GM12878 (cell line): ENCODE measurements around the gene FJX1. TPM values are rescaled to one million over a fixed set of nuclear protein-coding genes. Genes with fewer than 3 reads are reported as not detected.

Experiments used
- ATAC-seq: fragments of 200-7000 bp; cut with Tn5 transposase; 3 replicates; pipeline ENCODE4 v1.9.1; 2020; ENCODE audit warnings: mild to moderate bottlenecking, moderate library complexity
- BruUV-seq: library from RNA; stranded (reverse); fragments of 400-500 nt; replicated peaks from 2 replicates; lab custom pipeline; 2021; lab: Mats Ljungman, UMichigan
- CTCF ChIA-PET: fragments of 300-600 bp; sonication (Branson Sonifier 250); formaldehyde crosslinking; extraction: SDS; loops from one replicate; lab custom pipeline; 2021; ENCODE audit warnings: inconsistent platforms; lab: Yijun Ruan, JAX
- POLR2A ChIA-PET: fragments of 350-600 bp; formaldehyde crosslinking; extraction: SDS; loops from one replicate; lab custom pipeline; 2021; ENCODE audit warnings: inconsistent platforms; lab: Charles Lee
- RAD21 ChIA-PET: fragments of 300-600 bp; sonication (Branson Sonifier 250); formaldehyde crosslinking; loops from one replicate; lab custom pipeline; 2023; ENCODE audit warnings: antibody characterized with exemption; ENCODE audit not compliant: unreplicated experiment; lab: Charles Lee
- SMC1A ChIA-PET: fragments of 300-600 bp; sonication (Branson Sonifier 250); formaldehyde crosslinking; loops from one replicate; lab custom pipeline; 2023; ENCODE audit not compliant: unreplicated experiment, uncharacterized antibody; lab: Charles Lee
- DNase-seq: peaks from one replicate; pipeline ENCODE4 v3.0.0-alpha.2; 2011; ENCODE audit warnings: low read depth, low spot score
- FAIRE-seq: peaks from 3 replicates; lab custom pipeline; 2011; peaks lifted over from hg19 to GRCh38; lab: Jason Lieb, UNC
- H2AFZ ChIP-seq: 2 replicates; pipeline ENCODE4 v1.6.0; 2011; ENCODE audit warnings: low read depth, low read length, control low read depth; ENCODE audit not compliant: control insufficient read depth
- H3K27ac ChIP-seq: 2 replicates; pipeline ENCODE4 v1.5.1; 2011; ENCODE audit warnings: control low read depth; ENCODE audit not compliant: control insufficient read depth, insufficient read depth
- H3K27me3 ChIP-seq, 2 experiments: replicated peaks in 1 of 2; 2 replicates each; pipeline versions ENCODE4 v1.6.0 to v1.6.1; 2011; ENCODE audit warnings: low read length in 1 of 2; ENCODE audit not compliant: control insufficient read depth in 2 of 2, insufficient read depth in 2 of 2
- H3K36me3 ChIP-seq, 2 experiments: 2 replicates each; pipeline ENCODE4 v1.5.1; 2011; ENCODE audit warnings: low read length in 1 of 2; ENCODE audit not compliant: control insufficient read depth in 2 of 2, insufficient read depth in 2 of 2
- H3K4me1 ChIP-seq: 2 replicates; pipeline ENCODE4 v1.6.1; 2011; ENCODE audit warnings: mild to moderate bottlenecking, low read length, moderate library complexity, mixed read lengths; ENCODE audit not compliant: control insufficient read depth, insufficient read depth
- H3K4me2 ChIP-seq: 2 replicates; pipeline ENCODE4 v1.6.0; 2011; ENCODE audit warnings: control low read depth; ENCODE audit not compliant: control insufficient read depth, insufficient read depth
- H3K4me3 ChIP-seq: fragments of 200-600 bp; sonication (generic); 2 replicates; pipeline ENCODE4 v1.5.1; 2016
- H3K79me2 ChIP-seq: 2 replicates; pipeline ENCODE4 v1.6.0; 2011; ENCODE audit warnings: low read length; ENCODE audit not compliant: control insufficient read depth, insufficient read depth
- H3K9ac ChIP-seq: 2 replicates; pipeline ENCODE4 v1.8.0; 2011; ENCODE audit warnings: low read length, control low read depth, mixed read lengths; ENCODE audit not compliant: control insufficient read depth, insufficient read depth
- H3K9me3 ChIP-seq: replicated peaks from 3 replicates; pipeline ENCODE4 v1.5.1; 2011; ENCODE audit warnings: mild to moderate bottlenecking, low read length; ENCODE audit not compliant: control insufficient read depth, insufficient read depth
- H4K20me1 ChIP-seq: 2 replicates; pipeline ENCODE4 v1.6.0; 2011; ENCODE audit not compliant: control insufficient read depth, insufficient read depth
- BHLHE40 ChIP-seq, 2 experiments: fragments of 450-650 bp in 1 of 2; IDR thresholded peaks; 2 replicates each; pipeline ENCODE4 v1.6.1; 2011 to 2017; ENCODE audit warnings: low read depth in 2 of 2, borderline replicate concordance in 1 of 2, improper control_type of control experiment in 1 of 2, low read length in 1 of 2, mild to moderate bottlenecking in 1 of 2
- CREM ChIP-seq: IDR thresholded peaks from 2 replicates; pipeline ENCODE4 v1.6.1; 2014; ENCODE audit warnings: antibody characterized with exemption, low read depth
- FOXK2 ChIP-seq: fragments of 450-650 bp; IDR thresholded peaks from 2 replicates; pipeline ENCODE4 v1.6.1; 2017; ENCODE audit warnings: mild to moderate bottlenecking, moderate library complexity
- IKZF1 ChIP-seq: fragments of 450-650 bp; conservative IDR thresholded peaks from 2 replicates; pipeline ENCODE4 v1.6.1; 2017; ENCODE audit warnings: antibody characterized with exemption, mild to moderate bottlenecking
- IRF5 ChIP-seq: fragments of 450-650 bp; IDR thresholded peaks from 2 replicates; pipeline ENCODE4 v1.6.1; 2017; ENCODE audit warnings: borderline replicate concordance
- MYC ChIP-seq: IDR thresholded peaks from 2 replicates; pipeline ENCODE4 v1.6.1; 2011; ENCODE audit warnings: mild to moderate bottlenecking, low read length, moderate library complexity, inconsistent platforms; ENCODE audit not compliant: insufficient read depth, insufficient replicate concordance, insufficient read length, severe bottlenecking
- NFYB ChIP-seq: IDR thresholded peaks from 2 replicates; pipeline ENCODE4 v1.6.1; 2011; ENCODE audit warnings: low read depth, mild to moderate bottlenecking, low read length, improper control_type of control experiment, moderate library complexity; ENCODE audit not compliant: insufficient read depth
- PRDM15 ChIP-seq: fragments of 450-650 bp; formaldehyde crosslinking; IDR thresholded peaks from 2 replicates; pipeline ENCODE4 v1.4.0; 2020; ENCODE audit warnings: mild to moderate bottlenecking, moderate library complexity
- RAD51 ChIP-seq: fragments of 450-650 bp; IDR thresholded peaks from 2 replicates; pipeline ENCODE4 v1.6.1; 2016; ENCODE audit warnings: moderate library complexity, mild to moderate bottlenecking, inconsistent platforms
- TCF12 ChIP-seq: IDR thresholded peaks from 2 replicates; pipeline ENCODE4 v1.6.1; 2011; ENCODE audit warnings: low read depth, mild to moderate bottlenecking, low read length
- TCF7 ChIP-seq: IDR thresholded peaks from 2 replicates; pipeline ENCODE4 v1.6.1; 2014; ENCODE audit warnings: antibody characterized with exemption, borderline replicate concordance
- WGBS: methylation state at CpG from one replicate; pipeline ENCODE4 v1.1.6; 2016; ENCODE audit warnings: low lambda C conversion rate; ENCODE audit not compliant: insufficient replicate concordance, insufficient coverage; ENCODE audit errors: missing lambda C conversion rate; 5-methylcytosine and 5-hydroxymethylcytosine counted together
- in situ Hi-C: fragments of 300-500 bp; cut with MboI; formaldehyde crosslinking; loops from 9 replicates; pipeline ENCODE4 v1.14.3; 2018; ENCODE audit warnings: mixed read lengths
- intact Hi-C: fragments of 100-400 bp; cut with micrococcal nuclease; formaldehyde crosslinking; loops from one replicate; pipeline ENCODE4 v1.14.2; 2022; ENCODE audit not compliant: unreplicated experiment
- polyA plus RNA-seq, 11 experiments: library from polyadenylated mRNA; depleted of rRNA in 4 of 11; unstranded in 6 of 11; stranded (reverse) in 5 of 11; fragments of >200 nt; fragmentation: Nextera tagmentation in 4 of 11; fragmentation: Illumina TruSeq in 1 of 11; extraction: Ambion mirVana in 4 of 11; extraction: Trizol in 1 of 11; gene quantifications; 1 replicate in 1 of 11; 2 replicates in 10 of 11; pipeline versions ENCODE4 v1.2.1 to v1.2.3, GENCODE V29; 2011 to 2016; ENCODE audit warnings: inconsistent platforms in 2 of 11, missing spikeins in 2 of 11, low read depth in 1 of 11
- total RNA-seq, 4 experiments: library from RNA; depleted of rRNA in 3 of 4; stranded (reverse); fragments of >200 nt in 3 of 4; fragmentation: Illumina TruSeq in 1 of 4; extraction: Trizol in 1 of 4; gene quantifications; 2 replicates each; pipeline versions ENCODE4 v1.2.1 to v1.2.3, GENCODE V29; 2013 to 2021
- TF ChIP-seq, protein P1 (sequence below): fragments of 450-650 bp; conservative IDR thresholded peaks from 2 replicates; pipeline ENCODE4 v1.6.1; 2017; ENCODE audit warnings: mild to moderate bottlenecking, moderate library complexity

Gene FJX1
- total and polyA plus RNA-seq, 10 of the 15 experiments (the other 5 are each of a cell fraction or from before 2014, with no cell fraction given) = 1.7 to 26.1 (median 10.0) TPM

GRCh38 chr11:35619116-35619854 lies 1.0 kb downstream of the FJX1 start:
- POLR2A ChIA-PET = no interaction called here
- H2AFZ ChIP-seq = peak overlapping the region; percentile 35
- H3K36me3 ChIP-seq = no peaks in the 10 kb centered on the region
- peaks cover 6% of the 10 kb centered on the region; the same call in 1 of the 2 replicates for H3K79me2 ChIP-seq
- FAIRE-seq (no peak), DNase-seq (no peak), ATAC-seq (peak; percentile 67)
- no peaks in the 10 kb centered on the region for H3K9me3 ChIP-seq
- no peaks in the 10 kb centered on the region for H4K20me1 ChIP-seq
- intact Hi-C loops = loop anchor here (5.0 to 10.0 kb wide), 5 partner anchors 296 to 533 kb away; partner anchors contain the start of gene LDLRAD3
- H3K9ac ChIP-seq = peak overlapping the region; percentile 48; the same call in 1 of the 2 replicates
- SMC1A ChIA-PET = interaction anchor here (1.2 to 1.7 kb wide), 3 partner anchors 203 to 513 kb away, joined by 3 to 6 read pairs (median 4); no protein-coding TSS in a partner anchor
- 1% methylated on average over 75 of the region's 84 CpGs for WGBS
- in situ Hi-C loops = loop anchor here (5.0 kb wide), 1 partner anchor 648 kb away; no protein-coding TSS in a partner anchor
- H3K4me3 ChIP-seq = peak overlapping the region; percentile 56
- H3K27me3 ChIP-seq = no peaks in the 10 kb centered on the region; a peak in 1 of 4 replicates
- peaks cover 8% of the 10 kb centered on the region; the same call in 1 of the 2 replicates for H3K4me1 ChIP-seq
- CTCF ChIA-PET = interaction anchor here (0.6 to 5.3 kb wide), 11 partner anchors 11 to 1032 kb away, joined by 3 to 48 read pairs (median 4); no protein-coding TSS in a partner anchor
- H3K4me2 ChIP-seq = peak overlapping the region; percentile 94
- no peak overlapping the region for H3K27ac ChIP-seq
- BruUV-seq = no TSS peak
- RAD21 ChIA-PET = interaction anchor here (0.6 to 2.2 kb wide), 6 partner anchors 102 to 513 kb away, joined by 3 to 17 read pairs (median 3); no protein-coding TSS in a partner anchor
- TF ChIP-seq IKZF1 (peak; percentile 20; the same call in 1 of the 2 replicates), TCF7 (no peak), NFYB (no peak), TCF12 (0 out of 2 replicates have a peak, but pooled peaks have one; percentile 13), CREM (peak; percentile 7; the same call in 1 of the 2 replicates), MYC (peak; percentile 64), BHLHE40 (IDR thresholded peaks at IDR 0.05; ENCODE audit: borderline replicate concordance in 1 of 2, low read depth in 2 of 2, low read length in 1 of 2) (peak in 1 of 2 experiments; percentile 67; a peak in 1 of 4 replicates), FOXK2 (no peak), RAD51 (no peak), IRF5 (no peak), PRDM15 (no peak)
- TF ChIP-seq, protein P1, sequence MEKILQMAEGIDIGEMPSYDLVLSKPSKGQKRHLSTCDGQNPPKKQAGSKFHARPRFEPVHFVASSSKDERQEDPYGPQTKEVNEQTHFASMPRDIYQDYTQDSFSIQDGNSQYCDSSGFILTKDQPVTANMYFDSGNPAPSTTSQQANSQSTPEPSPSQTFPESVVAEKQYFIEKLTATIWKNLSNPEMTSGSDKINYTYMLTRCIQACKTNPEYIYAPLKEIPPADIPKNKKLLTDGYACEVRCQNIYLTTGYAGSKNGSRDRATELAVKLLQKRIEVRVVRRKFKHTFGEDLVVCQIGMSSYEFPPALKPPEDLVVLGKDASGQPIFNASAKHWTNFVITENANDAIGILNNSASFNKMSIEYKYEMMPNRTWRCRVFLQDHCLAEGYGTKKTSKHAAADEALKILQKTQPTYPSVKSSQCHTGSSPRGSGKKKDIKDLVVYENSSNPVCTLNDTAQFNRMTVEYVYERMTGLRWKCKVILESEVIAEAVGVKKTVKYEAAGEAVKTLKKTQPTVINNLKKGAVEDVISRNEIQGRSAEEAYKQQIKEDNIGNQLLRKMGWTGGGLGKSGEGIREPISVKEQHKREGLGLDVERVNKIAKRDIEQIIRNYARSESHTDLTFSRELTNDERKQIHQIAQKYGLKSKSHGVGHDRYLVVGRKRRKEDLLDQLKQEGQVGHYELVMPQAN = no peak
